ENCODE results near the gene UST. TPM values are rescaled to one million over a fixed set of nuclear protein-coding genes. Genes with fewer than 3 reads are reported as not detected.
A peak's percentile ranks its signal among the peaks of the same experiment; 100 is the strongest.

UST gene
- total RNA-seq, 1 experiment from 2014 or later, result 6.1 TPM

DNA sequence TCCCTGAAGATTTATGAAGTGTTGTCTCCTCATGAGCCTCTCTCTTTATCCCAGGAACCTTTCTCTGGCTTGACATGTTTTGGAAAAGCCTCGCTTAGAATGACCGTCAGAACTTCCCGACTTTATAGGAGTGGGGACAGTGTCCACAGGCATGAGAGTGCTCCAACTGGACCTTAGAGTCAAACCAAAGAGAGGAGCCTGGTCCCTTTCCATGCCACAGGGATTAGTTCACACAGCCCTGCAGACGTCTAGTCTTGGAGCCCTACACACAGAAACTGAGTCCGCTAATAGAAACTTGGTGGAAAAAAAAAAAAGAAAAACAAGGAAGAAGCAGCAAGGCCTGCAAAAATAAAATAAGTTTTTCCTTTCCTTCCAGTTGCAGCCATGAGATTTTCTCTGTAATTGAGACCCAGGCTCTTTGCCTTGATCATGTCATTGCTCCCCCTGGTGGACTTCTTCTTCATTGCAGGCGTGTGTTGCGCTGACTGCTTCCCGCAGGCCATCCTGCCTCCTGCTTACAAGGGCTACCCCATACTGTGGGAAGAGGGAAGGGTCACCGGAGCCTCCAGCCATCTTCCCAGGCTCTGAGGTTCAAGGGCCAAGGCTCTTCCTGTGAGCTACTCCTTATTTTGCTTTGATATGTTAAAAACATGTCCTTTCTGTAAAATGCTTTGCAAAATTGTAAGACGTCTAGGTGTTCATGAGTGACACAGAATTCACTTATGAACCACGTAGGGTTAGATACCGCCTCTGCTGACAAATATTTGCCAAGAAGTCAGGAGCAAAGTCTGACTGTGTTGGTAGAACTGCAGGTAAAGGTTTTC is 201.0 kb downstream of the UST start:
- TF ChIP-seq, protein P1, sequence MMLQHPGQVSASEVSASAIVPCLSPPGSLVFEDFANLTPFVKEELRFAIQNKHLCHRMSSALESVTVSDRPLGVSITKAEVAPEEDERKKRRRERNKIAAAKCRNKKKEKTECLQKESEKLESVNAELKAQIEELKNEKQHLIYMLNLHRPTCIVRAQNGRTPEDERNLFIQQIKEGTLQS (IDR thresholded peaks at IDR 0.05), result no peak
- TF ChIP-seq SIN3A (IDR thresholded peaks at IDR 0.05; ENCODE audit: low read depth) (no peak), EZH2 (IDR thresholded peaks at IDR 0.05) (no peak), CTCF (IDR thresholded peaks at IDR 0.05 in 2 of 3, conservative IDR thresholded peaks at IDR 0.05 in 1 of 3; ENCODE audit: borderline replicate concordance in 1 of 3, insufficient read depth in 1 of 3, low read depth in 2 of 3, low read length in 2 of 3) (peak; percentile 80 to 87 (median 86)), RAD21 (IDR thresholded peaks at IDR 0.05; ENCODE audit: low read depth) (peak; percentile 78), EGR1 (IDR thresholded peaks at IDR 0.05; ENCODE audit: low read depth) (no peak), ZNF274 (IDR thresholded peaks at IDR 0.05; ENCODE audit: low read depth, low read length) (no peak)
- ATAC-seq (peak; percentile 98), DNase-seq (ENCODE audit: low read depth, low spot score) (peak; percentile 60)
- intact Hi-C loops (cut with micrococcal nuclease), result loop anchor here (1.0 to 2.0 kb wide), 3 partner anchors 201 to 389 kb away; partner anchors contain the start of gene UST
- Histone ChIP-seq H3K4me3 (replicated peaks in 1 of 2; ENCODE audit: low read depth in 1 of 2, low read length in 2 of 2) (no peak overlapping the region), H3K9me2 (ENCODE audit: insufficient read depth) (no peaks in the 10 kb centered on the region), H3K9ac (ENCODE audit: low read length) (no peak overlapping the region), H3K4me1 (ENCODE audit: control insufficient read depth in 1 of 2, insufficient read depth in 2 of 2, low read length in 2 of 2) (0 out of 4 replicates have a peak, but pooled peaks cover 0 to 2% of the 10 kb centered on the region in 2 experiments), H2AFZ (ENCODE audit: low read depth, low read length, poor library complexity, severe bottlenecking) (no peak overlapping the region), H4K20me1 (ENCODE audit: insufficient read depth) (no peaks in the 10 kb centered on the region), H3K27me3 (ENCODE audit: insufficient read depth, low read length) (no peaks in the 10 kb centered on the region), H3K9me3 (ENCODE audit: control insufficient read depth in 1 of 2, insufficient read depth in 1 of 2, low read depth in 1 of 2, low read length in 2 of 2) (no peaks in the 10 kb centered on the region), H3K36me3 (ENCODE audit: control insufficient read depth in 1 of 2, insufficient read depth in 2 of 2, low read length in 2 of 2) (no peaks in the 10 kb centered on the region), H3K79me2 (ENCODE audit: insufficient read depth, low read length) (no peaks in the 10 kb centered on the region), H3K27ac (ENCODE audit: low read depth, low read length) (no peak overlapping the region), H3K4me2 (ENCODE audit: low read length) (no peak overlapping the region)
- RAD21 ChIA-PET (ENCODE audit: low non-redundant PET in 1 of 2, low total read pairs in 2 of 2, uncharacterized antibody in 2 of 2, unreplicated experiment in 2 of 2), result interaction anchor here in 1 of 2 experiments (1.9 kb wide), 1 partner anchor 370 kb away, joined by 8 read pairs; no protein-coding TSS in a partner anchor
- CTCF ChIA-PET, result interaction anchor here (1.2 to 5.8 kb wide), 2 partner anchors 9 to 370 kb away, joined by 3 to 31 read pairs (median 8); no protein-coding TSS in a partner anchor
- BruUV-seq (replicated peaks), result no TSS peak
- POLR2A ChIA-PET, result no interaction called here
